ENCODE measurements around the gene NHLRC4. TPM values are rescaled to one million over a fixed set of nuclear protein-coding genes. Genes with fewer than 3 reads are reported as not detected.

The NHLRC4 gene
- total RNA-seq, 1 experiment from 2014 or later = 4.0 TPM

- ATAC-seq (no peak), DNase-seq (ENCODE audit: low read depth, low spot score) (no peak)
- peaks cover 2% of the 10 kb centered on the region; the same call in 1 of the 2 replicates for H3K4me1 ChIP-seq (ENCODE audit: control insufficient read depth, insufficient read depth, low read length)
- intact Hi-C loops (cut with micrococcal nuclease; ENCODE audit: unreplicated experiment) (no loop called here), in situ Hi-C loops (cut with HindIII; ENCODE audit: low pct_unique_long_range_greater_than_20kb, low sequenced_read_pairs) (no loop called here)
- H3K4me3 ChIP-seq (ENCODE audit: low read depth in 2 of 2, low read length in 2 of 2) = no peak overlapping the region
- H3K27me3 ChIP-seq (ENCODE audit: control insufficient read depth, insufficient read depth, low read length) = no peaks in the 10 kb centered on the region
- no peaks in the 10 kb centered on the region for H3K9me3 ChIP-seq (ENCODE audit: control insufficient read depth, insufficient read depth, low read depth, low read length)
- TF ChIP-seq SIN3A (IDR thresholded peaks at IDR 0.05; ENCODE audit: borderline replicate concordance, insufficient read depth, low read depth, low read length) (no peak), REST (IDR thresholded peaks at IDR 0.05; ENCODE audit: insufficient read depth in 1 of 2, low read depth in 2 of 2, low read length in 1 of 2) (no peak), CTCF (IDR thresholded peaks at IDR 0.05) (no peak), TCF7L2 (IDR thresholded peaks at IDR 0.05; ENCODE audit: low read depth, low read length) (no peak), POLR2AphosphoS5 (IDR thresholded peaks at IDR 0.05; ENCODE audit: low read depth, low read length) (no peak)
- POLR2A ChIA-PET = no interaction called here
- H3K27ac ChIP-seq (ENCODE audit: low read length) = no peak overlapping the region
- CTCF ChIA-PET = interaction anchor here (0.7 kb wide), 1 partner anchor 473 kb away, joined by 7 read pairs; no protein-coding TSS in a partner anchor
- no TSS peak for BruUV-seq (replicated peaks)
- no peaks in the 10 kb centered on the region for H3K36me3 ChIP-seq (ENCODE audit: control insufficient read depth, insufficient read depth, low read length)
These were observed 32.3 kb downstream of the NHLRC4 start for GRCh38 chr16:598823-599739.

GRCh38 chr16:600781-601180, 34.0 kb downstream of the NHLRC4 start:
- no peaks in the 10 kb centered on the region for H3K36me3 ChIP-seq (ENCODE audit: control insufficient read depth, insufficient read depth, low read length)
- intact Hi-C loops (cut with micrococcal nuclease; ENCODE audit: unreplicated experiment) (no loop called here), in situ Hi-C loops (cut with HindIII; ENCODE audit: low pct_unique_long_range_greater_than_20kb, low sequenced_read_pairs) (no loop called here)
- H3K4me3 ChIP-seq (ENCODE audit: low read depth in 2 of 2, low read length in 2 of 2) = no peak overlapping the region
- TF ChIP-seq REST (IDR thresholded peaks at IDR 0.05; ENCODE audit: insufficient read depth in 1 of 2, low read depth in 2 of 2, low read length in 1 of 2) = no peak
- TF ChIP-seq SIN3A (IDR thresholded peaks at IDR 0.05; ENCODE audit: borderline replicate concordance, insufficient read depth, low read depth, low read length) = no peak
- TF ChIP-seq CTCF (IDR thresholded peaks at IDR 0.05) = no peak; the same call in 1 of the 2 replicates
- no peak for TF ChIP-seq TCF7L2 (IDR thresholded peaks at IDR 0.05; ENCODE audit: low read depth, low read length)
- TF ChIP-seq POLR2AphosphoS5 (IDR thresholded peaks at IDR 0.05; ENCODE audit: low read depth, low read length) = no peak
- no peaks in the 10 kb centered on the region for H3K9me3 ChIP-seq (ENCODE audit: control insufficient read depth, insufficient read depth, low read depth, low read length)
- DNase-seq (ENCODE audit: low read depth, low spot score) (no peak), ATAC-seq (peak; percentile 86)
- ChIA-PET POLR2A (no interaction called here), CTCF (interaction anchor here (0.8 kb wide), 1 partner anchor 36 kb away, joined by 4 read pairs; the partner anchor contains the start of gene METTL26)
- no TSS peak for BruUV-seq (replicated peaks)
- no peaks in the 10 kb centered on the region for H3K4me1 ChIP-seq (ENCODE audit: control insufficient read depth, insufficient read depth, low read length)
- no peak overlapping the region for H3K27ac ChIP-seq (ENCODE audit: low read length)
- no peaks in the 10 kb centered on the region for H3K27me3 ChIP-seq (ENCODE audit: control insufficient read depth, insufficient read depth, low read length)
